ENCODE data around the gene TP63.

GRCh38 chr3:189936201-189936945 is 305.2 kb downstream of the TP63 start:
- TF ChIP-seq, protein P1, sequence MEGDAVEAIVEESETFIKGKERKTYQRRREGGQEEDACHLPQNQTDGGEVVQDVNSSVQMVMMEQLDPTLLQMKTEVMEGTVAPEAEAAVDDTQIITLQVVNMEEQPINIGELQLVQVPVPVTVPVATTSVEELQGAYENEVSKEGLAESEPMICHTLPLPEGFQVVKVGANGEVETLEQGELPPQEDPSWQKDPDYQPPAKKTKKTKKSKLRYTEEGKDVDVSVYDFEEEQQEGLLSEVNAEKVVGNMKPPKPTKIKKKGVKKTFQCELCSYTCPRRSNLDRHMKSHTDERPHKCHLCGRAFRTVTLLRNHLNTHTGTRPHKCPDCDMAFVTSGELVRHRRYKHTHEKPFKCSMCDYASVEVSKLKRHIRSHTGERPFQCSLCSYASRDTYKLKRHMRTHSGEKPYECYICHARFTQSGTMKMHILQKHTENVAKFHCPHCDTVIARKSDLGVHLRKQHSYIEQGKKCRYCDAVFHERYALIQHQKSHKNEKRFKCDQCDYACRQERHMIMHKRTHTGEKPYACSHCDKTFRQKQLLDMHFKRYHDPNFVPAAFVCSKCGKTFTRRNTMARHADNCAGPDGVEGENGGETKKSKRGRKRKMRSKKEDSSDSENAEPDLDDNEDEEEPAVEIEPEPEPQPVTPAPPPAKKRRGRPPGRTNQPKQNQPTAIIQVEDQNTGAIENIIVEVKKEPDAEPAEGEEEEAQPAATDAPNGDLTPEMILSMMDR (IDR thresholded peaks at IDR 0.05; ENCODE audit: insufficient read depth, low read depth, low read length): no peak
- TF ChIP-seq EZH2 (IDR thresholded peaks at IDR 0.05; ENCODE audit: insufficient read depth, low read length): no peak

Data from astrocyte (in vitro differentiated cells and primary cell).